HEK293 (cell line): Measurements from ENCODE around the gene FZR1.

Source experiments
- CTCF ChIP-seq: fragments of 450-650 bp; formaldehyde crosslinking; IDR thresholded peaks from 2 replicates; pipeline ENCODE4 v1.5.1; 2016; ENCODE audit warnings: missing biosample characterization, missing genetic modification characterization
- REST ChIP-seq: fragments of 450-650 bp; formaldehyde crosslinking; IDR thresholded peaks from 2 replicates; pipeline ENCODE4 v1.5.1; 2016; ENCODE audit warnings: missing biosample characterization, missing genetic modification characterization
- SALL2 ChIP-seq: fragments of 450-650 bp; formaldehyde crosslinking; IDR thresholded peaks from 2 replicates; pipeline ENCODE4 v1.5.0; 2017; ENCODE audit warnings: missing biosample characterization, mild to moderate bottlenecking, missing genetic modification characterization, borderline replicate concordance
- SP2 ChIP-seq: fragments of 450-650 bp; formaldehyde crosslinking; IDR thresholded peaks from 2 replicates; pipeline ENCODE4 v1.5.1; 2016; ENCODE audit warnings: missing biosample characterization, missing genetic modification characterization
- ZBTB21 ChIP-seq: fragments of 450-650 bp; formaldehyde crosslinking; IDR thresholded peaks from 2 replicates; pipeline ENCODE4 v1.5.1; 2017; ENCODE audit warnings: missing biosample characterization, missing genetic modification characterization
- ZBTB6 ChIP-seq: fragments of 450-650 bp; formaldehyde crosslinking; IDR thresholded peaks from 2 replicates; pipeline ENCODE4 v1.5.1; 2017; ENCODE audit warnings: missing biosample characterization, missing genetic modification characterization
- ZNF221 ChIP-seq: fragments of 450-650 bp; formaldehyde crosslinking; IDR thresholded peaks from 2 replicates; pipeline ENCODE4 v1.5.1; 2017; ENCODE audit warnings: missing biosample characterization, missing genetic modification characterization, borderline replicate concordance
- ZNF24 ChIP-seq: fragments of 450-650 bp; formaldehyde crosslinking; IDR thresholded peaks from 2 replicates; pipeline ENCODE4 v1.5.1; 2016; ENCODE audit warnings: missing biosample characterization, missing genetic modification characterization
- ZNF274 ChIP-seq, 2 experiments: fragments of 200-500 bp in 1 of 2; fragments of 450-650 bp in 1 of 2; sonication (Bioruptor generic) in 1 of 2; formaldehyde crosslinking in 1 of 2; IDR thresholded peaks; 2 replicates each; pipeline versions ENCODE4 v1.5.1 to v1.6.1; 2014 to 2016; ENCODE audit warnings: borderline replicate concordance in 1 of 2, inconsistent platforms in 1 of 2, low read length in 1 of 2, missing biosample characterization in 1 of 2, missing genetic modification characterization in 1 of 2
- ZNF394 ChIP-seq: fragments of 450-650 bp; formaldehyde crosslinking; IDR thresholded peaks from 2 replicates; pipeline ENCODE4 v1.5.1; 2016; ENCODE audit warnings: missing biosample characterization, missing genetic modification characterization, mild to moderate bottlenecking, moderate library complexity, borderline replicate concordance
- ZNF645 ChIP-seq: fragments of 450-650 bp; formaldehyde crosslinking; IDR thresholded peaks from 2 replicates; pipeline ENCODE4; 2016; ENCODE audit warnings: missing biosample characterization, missing genetic modification characterization

- TF ChIP-seq REST (tag by site-specific recombination) = no peak
- TF ChIP-seq CTCF = no peak
- no peak for TF ChIP-seq ZNF645 (tag by site-specific recombination)
- no peak for TF ChIP-seq ZBTB6 (tag by site-specific recombination)
- no peak for TF ChIP-seq ZNF394 (tag by site-specific recombination)
- no peak for TF ChIP-seq ZNF274 (IDR thresholded peaks at IDR 0.05; ENCODE audit: low read length)
- no peak for TF ChIP-seq ZNF274 (tag by site-specific recombination; IDR thresholded peaks at IDR 0.05; ENCODE audit: borderline replicate concordance)
- TF ChIP-seq SP2 (tag by site-specific recombination) = no peak
- TF ChIP-seq ZNF24 (tag by site-specific recombination) = no peak
- no peak for TF ChIP-seq ZBTB21 (tag by site-specific recombination)
- TF ChIP-seq ZNF221 (tag by site-specific recombination) = no peak
- no peak for TF ChIP-seq SALL2 (tag by site-specific recombination)
Measured at GRCh38 chr19:3519126-3519525, 13.0 kb downstream of the FZR1 start.
